Activated CD8-positive, alpha-beta memory T cell treated with anti-CD3 and anti-CD28 coated beads, Interleukin-2, amount 50 U/mL, for 24 hours (primary cell): ENCODE measurements around the gene MDM1.

ENCODE experiments used
- DNase-seq: peaks from one replicate; pipeline ENCODE4 v3.0.0-alpha.2; 2020; ENCODE audit errors: extremely low read depth

The MDM1 gene

GRCh38 chr12:68331869-68332727 is at the start of gene MDM1:
TSS of gene MDM1 (minus strand) at chr12:68332362. CDS start at chr12:68332245, 117 bp downstream.
- DNase-seq: peak; percentile 92

- no peak for DNase-seq
Measured at GRCh38 chr12:68381476-68382219, 49.5 kb upstream of the MDM1 start.

DNA sequence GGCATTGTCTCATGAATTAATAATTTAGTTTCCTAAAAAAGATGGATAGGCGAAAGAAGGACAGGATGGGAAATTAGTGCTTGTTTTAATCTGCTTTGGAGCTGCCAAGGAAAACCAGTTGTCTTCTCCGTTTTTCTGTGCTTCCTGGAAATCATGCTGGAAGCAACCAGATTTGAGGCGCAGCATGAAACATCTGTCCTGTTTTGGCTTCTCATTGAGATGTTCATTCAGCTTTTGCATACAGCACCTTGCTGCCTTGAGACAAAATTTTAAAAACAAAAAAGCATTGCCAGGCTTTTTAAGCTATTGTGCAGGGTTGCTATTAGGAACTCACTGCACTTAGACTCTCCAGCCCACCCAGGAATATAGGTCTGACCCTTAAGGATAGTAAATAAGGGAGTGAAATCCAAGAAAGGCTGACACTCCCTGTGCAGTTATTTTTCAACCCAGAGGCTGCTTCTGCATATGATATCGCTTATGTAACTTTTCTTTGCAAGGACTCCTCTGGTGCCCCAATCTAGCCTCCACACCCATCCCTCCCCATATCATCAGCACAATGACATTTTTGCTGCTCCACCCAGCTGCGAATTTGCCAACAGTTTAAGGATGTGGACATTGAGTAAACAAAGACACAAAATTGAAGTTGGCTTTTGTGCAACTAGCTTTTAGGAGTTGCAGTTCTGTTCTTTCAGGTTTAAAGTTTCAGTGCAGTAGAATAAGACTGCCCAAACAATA is 46.9 kb upstream of the MDM1 start:
- no peak for DNase-seq

GRCh38 chr12:68377881-68378280 is 45.7 kb upstream of the MDM1 start:
- DNase-seq: no peak

DNA sequence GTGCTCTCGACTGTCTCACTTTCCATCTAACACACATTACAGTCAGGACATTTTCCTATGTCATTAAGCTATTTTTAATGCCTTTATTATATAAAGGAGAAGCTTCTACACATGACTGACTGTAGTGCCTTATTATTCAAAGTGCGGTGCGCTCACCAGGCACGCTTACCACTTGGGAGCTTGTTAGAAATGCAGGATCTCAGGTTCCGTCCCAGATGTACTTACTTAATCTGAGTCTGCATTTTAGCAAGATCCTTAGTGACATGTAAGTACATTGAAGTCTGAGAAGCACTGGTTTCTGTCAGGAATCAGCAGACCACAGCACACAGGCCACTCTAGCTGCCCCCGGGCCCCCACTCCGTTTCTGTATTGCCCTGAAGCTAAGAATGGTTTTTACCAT is 44.7 kb upstream of the MDM1 start:
- no peak for DNase-seq

DNA sequence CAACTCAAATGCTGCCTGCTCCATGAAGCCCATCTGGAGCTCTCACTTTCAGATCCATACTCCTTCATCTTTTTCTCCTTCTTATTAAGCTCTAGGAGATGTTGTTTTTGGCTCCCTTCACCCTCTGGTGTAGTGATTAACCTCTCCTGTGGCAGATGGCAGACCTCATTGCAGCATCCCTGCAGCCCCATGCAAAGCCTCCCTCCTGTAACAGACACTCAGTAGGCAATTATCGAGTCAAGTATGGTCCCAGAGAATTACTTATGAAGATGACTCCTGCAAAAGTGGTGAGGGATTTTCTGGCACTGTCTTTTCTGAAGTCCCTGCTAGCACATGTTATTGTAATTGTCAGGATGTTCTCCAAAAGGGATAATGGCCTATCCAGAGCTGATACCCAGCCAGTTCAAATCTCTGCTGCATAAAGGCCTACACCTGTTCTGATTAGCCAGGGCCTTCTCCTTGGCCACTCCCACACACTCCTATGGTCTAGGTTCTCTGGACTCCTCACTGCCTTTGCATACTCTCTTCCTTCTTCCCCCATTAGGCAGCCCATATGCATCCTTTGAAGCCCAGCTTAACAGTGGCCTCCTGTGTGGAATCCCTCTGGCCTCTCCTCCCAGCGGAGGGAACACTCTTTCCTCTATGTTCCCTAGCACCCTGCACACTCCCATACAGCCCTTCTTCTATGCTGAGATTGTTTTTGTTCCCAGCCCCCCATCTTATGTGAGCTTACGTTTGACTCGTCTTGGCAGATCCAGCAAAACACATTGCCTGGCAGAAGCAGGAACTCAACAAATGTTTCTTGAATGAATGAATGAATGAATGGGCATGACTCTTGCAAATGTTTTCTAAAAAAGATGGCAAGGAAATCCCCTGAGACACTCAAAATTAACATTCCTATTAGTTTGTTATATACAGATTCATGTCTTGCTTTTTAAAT is 43.9 kb upstream of the MDM1 start:
- no peak for DNase-seq

GRCh38 chr12:68374307-68374982 is 42.3 kb upstream of the MDM1 start:
- DNase-seq: no peak

GRCh38 chr12:68370667-68371066 is 38.5 kb upstream of the MDM1 start:
- DNase-seq: no peak

- DNase-seq: no peak
Measured at GRCh38 chr12:68370006-68370590, 37.9 kb upstream of the MDM1 start.

DNA sequence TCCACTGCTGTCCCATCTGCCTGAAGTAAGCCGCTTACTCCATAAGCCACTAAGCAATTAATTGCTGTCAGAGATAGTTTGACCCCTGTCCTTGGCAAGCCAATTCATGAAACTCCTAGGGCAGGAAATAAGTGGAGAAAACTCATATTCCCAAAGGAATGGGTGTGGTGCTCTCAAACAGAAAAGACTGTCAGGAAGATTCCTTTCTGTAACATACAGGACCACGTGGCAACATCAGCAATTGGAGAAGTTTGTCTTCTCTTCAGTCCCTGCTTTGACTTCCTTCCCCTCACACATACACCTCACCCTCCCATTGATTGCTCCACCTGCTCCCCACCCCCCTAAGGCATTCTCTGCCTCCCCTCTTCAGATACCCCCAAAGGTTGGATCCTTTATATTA is 36.2 kb upstream of the MDM1 start:
- no peak for DNase-seq

GRCh38 chr12:68367903-68368302 is 35.7 kb upstream of the MDM1 start:
- DNase-seq: no peak

GRCh38 chr12:68367116-68367515 is 35.0 kb upstream of the MDM1 start:
- DNase-seq: no peak

GRCh38 chr12:68364893-68365725 is 32.9 kb upstream of the MDM1 start:
- peak; percentile 63 for DNase-seq

- no peak for DNase-seq
Measured at GRCh38 chr12:68364328-68364727, 32.2 kb upstream of the MDM1 start.

DNA sequence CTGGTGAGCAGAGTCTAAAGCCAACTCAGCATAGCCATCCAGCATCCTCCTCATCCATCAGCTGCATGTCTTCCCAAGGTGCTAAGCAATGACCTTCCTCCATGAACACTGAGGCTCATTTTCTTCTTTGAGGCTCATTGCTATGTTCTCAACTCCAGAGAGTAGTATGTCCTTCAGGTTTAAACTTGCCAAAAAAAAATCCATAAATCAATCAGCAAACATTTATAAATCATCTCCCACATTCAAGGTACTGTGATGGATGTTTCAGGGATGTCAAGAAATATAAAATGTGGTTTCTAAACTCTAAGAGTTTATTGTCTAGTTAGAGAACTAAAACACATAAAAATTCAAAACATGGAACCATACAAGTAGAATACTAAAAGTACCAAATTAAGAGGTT is 29.8 kb upstream of the MDM1 start:
- no peak for DNase-seq

DNA sequence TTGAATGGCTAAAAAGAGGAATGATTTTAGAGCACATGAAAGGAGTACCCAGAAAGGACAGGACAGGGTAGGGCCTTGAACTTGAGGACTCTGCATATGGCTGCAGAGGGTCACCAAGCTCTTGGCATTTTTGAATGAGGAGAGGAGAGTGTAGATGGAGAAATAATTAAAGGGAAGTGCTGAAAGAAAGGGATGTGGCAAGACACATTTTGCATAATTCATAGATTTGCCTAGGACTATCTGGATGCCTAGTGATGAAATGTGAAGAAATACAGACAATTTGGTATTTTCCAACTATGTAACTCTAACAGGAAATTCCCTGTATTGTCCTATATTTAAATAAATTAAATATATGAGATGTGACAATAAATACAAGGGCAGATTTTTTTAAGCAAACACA is 27.5 kb upstream of the MDM1 start:
- no peak for DNase-seq

DNA sequence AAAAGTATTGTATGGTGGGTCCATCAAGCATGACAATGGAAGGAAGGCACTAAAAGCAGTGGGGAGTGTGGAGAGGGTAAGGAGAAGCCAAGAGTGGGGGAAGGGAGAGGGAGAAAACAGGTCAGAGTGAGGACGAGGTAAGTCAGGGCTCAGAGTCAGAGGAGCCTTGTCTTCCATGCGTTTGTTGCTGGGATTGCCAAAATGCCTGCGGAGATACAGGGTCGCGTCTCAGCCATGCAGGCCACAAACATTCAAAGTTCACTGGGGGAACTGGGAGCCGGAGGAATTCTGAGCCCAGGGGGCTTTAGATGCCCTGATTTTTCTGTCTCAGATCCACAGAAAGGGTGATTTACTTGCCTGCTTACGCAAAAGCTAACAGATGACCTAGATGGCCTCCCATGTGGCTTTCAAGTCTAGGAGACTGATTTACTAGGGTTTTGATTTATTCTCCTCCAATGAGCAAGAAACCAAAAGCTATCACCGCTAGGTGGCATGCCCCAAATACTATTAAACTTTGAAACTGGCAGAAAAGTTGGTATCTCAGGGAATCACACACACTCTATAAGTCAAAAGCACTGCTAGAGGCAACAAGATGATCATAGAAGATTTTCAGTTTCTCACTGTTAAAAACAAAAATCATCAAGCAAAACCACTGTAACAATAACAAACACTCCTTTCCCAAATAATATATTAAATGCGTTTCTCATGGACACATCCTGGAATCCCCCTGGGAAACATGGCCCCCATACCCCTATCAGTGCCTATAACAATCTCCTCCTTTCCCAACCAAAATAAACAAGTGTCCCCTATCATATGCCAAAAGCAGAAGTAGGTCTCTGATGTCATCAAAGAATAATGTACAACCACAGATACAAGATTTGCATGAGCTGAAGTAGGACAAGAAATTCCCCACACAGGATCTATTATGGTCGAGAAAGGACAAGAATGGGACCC is 26.6 kb upstream of the MDM1 start:
- DNase-seq: no peak

GRCh38 chr12:68356986-68357385 is 24.8 kb upstream of the MDM1 start:
- no peak for DNase-seq
